GM19452 (cell line): Measurements from ENCODE around the gene RABIF.
"Not testable (repeated sequence)": the region's sequence is repeated elsewhere in the genome, so short reads cannot be mapped to it uniquely, and the experiment has no call there.

Experiments used
- ATAC-seq: cut with Tn5 transposase; IDR thresholded peaks from one replicate; pipeline ENCODE4 v1.9.1; 2021; ENCODE audit not compliant: unreplicated experiment

RABIF gene

GRCh38 chr1:202888531-202889360 lies at the start of gene RABIF:
Gene RABIF, minus strand, starts transcription at chr1:202889149. Its CDS starts 51 bp downstream, at chr1:202889098.
- ATAC-seq = peak; percentile 89

DNA sequence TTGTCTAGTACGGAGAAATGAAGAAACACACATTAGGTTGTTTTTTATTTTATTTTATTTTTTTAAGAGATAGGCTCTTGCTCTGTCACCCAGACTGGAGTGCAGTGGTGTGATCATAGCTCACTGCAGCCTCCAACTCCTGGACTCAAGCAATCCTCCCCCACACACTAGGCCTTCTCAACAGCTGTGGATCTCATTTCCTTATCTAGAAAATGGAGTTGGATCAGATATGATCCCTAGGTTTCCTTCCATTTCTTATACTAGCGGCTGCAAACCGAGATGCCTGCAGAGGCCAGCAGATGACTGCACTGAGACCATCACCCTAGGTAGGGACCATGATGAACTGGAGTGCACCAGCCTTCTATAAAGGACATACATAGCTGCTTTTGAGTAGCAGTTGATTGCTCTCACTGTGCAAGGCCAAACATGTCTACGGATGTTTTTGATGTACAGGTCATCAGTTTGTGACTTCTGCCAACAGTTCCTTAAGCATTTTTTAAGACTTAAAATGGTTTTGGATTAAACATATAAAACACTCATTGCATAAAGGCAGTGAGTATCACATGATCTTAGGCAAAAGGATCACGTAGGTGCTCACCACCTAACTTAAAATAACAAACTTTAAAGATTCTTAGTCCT lies 49.5 kb upstream of the RABIF start:
- ATAC-seq = no peak

- ATAC-seq = not testable (repeated sequence)
Measured at GRCh38 chr1:202936409-202936808, 47.5 kb upstream of the RABIF start.

- no peak for ATAC-seq
Measured at GRCh38 chr1:202935844-202936243, 46.9 kb upstream of the RABIF start.

- ATAC-seq = no peak
Measured at GRCh38 chr1:202934755-202935154, 45.8 kb upstream of the RABIF start.

GRCh38 chr1:202932476-202932875 lies 43.5 kb upstream of the RABIF start:
- ATAC-seq = no peak

- peak; percentile 90 for ATAC-seq
Measured at GRCh38 chr1:202926581-202927491, 37.9 kb upstream of the RABIF start, which contains the start of gene KLHL12. Gene KLHL12, minus strand, starts transcription at chr1:202927234. Its CDS starts 2,072 bp downstream, at chr1:202925162.

- ATAC-seq = no peak
Measured at GRCh38 chr1:202923533-202923932, 34.6 kb upstream of the RABIF start.

- ATAC-seq = no peak
Measured at GRCh38 chr1:202919615-202920014, 30.7 kb upstream of the RABIF start.

GRCh38 chr1:202915146-202915545 lies 26.2 kb upstream of the RABIF start:
- no peak for ATAC-seq

DNA sequence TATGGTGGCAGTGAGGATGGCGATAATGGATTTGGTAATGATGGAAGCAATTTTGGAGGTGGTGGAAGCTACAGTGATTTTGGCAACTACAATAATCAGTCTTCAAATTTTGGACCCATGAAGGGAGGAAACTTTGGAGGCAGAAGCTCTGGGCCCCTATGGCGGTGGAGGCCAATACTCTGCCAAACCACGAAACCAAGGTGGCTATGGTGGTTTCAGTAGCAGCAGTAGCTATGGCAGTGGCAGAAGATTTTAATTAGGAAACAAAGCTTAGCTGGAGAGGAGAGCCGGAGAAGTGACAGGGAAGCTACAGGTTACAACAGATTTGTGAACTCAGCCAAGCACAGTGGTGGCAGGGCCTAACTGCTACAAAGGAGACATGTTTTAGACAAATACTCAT lies 23.5 kb upstream of the RABIF start:
- ATAC-seq = not testable (repeated sequence)

DNA sequence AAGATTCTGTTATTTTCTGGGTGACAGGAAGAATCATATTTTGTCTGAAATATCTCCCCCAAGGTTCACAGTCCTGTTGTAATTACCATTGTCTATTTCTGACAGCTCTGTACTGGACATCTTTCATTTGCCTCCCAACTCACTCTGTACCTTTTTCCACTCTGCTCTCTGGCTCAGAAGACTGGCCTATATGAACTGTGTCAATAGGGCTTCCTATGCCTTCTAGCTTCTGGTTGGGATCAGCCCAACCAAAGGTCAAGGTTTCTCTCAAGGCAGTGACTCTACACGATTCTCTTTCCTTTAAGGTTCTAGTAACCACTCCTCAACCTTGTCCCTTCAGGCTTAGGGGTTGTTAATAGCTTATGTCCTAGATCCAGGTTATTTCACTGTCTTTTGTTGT lies 20.5 kb upstream of the RABIF start:
- no peak for ATAC-seq

GRCh38 chr1:202908998-202909397 lies 20.0 kb upstream of the RABIF start:
- no peak for ATAC-seq

- ATAC-seq = no peak
Measured at GRCh38 chr1:202905331-202905730, 16.4 kb upstream of the RABIF start.

DNA sequence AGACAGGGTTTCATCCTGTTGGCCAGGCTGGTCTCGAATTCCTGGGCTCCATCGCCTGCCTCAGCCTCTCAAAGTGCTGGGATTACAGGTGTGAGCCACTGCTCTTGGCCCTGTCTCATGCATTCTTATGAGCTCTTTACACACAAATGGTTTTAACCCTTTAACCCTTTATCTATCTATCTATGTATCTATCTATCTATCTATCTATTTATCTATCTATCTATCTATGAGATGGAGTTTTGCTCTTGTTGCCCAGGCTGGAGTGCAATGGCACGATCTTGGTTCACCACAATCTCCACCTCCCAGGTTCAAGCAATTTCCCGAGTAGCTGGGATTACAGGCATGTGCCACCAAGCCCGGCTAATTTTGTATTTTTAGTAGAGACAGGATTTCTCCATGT lies 14.9 kb upstream of the RABIF start:
- not testable (repeated sequence) for ATAC-seq

GRCh38 chr1:202901555-202901954 lies 12.6 kb upstream of the RABIF start:
- ATAC-seq = no peak

DNA sequence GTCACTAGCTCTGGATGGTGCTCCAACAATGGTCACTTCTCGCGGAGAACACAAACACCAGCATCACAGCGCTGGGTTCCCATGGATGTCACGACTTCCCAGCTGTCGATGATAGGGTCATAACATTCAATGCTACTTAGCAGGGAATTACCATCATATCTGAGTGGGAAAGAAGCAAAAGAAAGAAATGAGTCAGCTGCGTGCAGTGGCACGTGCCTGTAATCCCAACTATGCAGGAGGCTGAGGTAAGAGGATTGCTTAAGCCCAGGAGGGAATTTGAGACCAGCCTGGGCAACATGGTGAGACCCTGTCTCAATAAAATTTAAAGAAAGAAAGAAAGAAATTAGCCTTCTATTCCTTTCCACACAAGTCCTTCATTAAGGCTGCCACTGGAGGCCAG lies 3.6 kb upstream of the RABIF start:
- no peak for ATAC-seq

DNA sequence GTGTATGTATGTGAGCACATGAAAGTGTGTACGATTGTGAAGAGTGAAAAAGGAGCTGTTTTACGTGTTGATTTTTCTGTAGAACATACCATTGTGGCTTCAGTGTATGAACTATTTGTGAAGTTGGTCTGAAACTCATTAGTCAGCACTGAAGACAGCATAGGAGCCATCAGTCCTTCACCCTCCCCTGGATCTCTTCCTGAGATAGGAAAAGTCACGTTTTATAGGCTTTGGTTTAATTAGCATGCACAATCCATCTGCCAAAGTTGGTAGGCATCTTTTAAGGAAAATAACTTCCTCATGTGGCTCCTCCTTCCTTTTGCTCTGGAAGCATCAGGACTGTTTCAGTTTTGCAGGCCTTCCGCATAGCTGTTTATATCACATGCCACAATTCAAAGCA lies 1.4 kb upstream of the RABIF start:
- ATAC-seq = no peak

GRCh38 chr1:202888221-202888530 lies 773 bp downstream of the RABIF start:
- ATAC-seq = no peak

DNA sequence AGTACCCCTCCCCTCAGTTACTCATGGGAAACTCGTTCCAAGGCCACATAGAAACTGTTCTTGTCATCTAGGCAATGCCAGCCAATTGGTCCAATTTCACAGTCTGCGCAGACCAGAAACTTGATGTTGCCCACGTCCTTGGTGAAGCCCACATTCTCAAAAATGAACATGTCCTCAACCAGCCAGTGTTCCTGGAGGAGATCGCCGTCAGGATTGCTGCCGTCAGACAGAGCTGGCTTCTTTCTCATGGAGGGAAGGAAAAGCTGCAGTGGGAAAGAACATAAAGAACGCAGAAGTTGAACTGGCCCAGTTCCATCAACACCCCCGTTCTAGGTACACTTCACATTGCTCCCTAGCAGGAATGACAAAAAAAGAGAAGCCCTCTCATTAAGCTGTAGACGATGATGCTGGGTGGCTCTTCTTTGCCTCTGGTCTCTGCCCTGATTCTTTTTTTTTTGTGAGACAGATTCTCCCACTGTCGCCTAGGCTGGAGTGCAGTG lies 7.9 kb downstream of the RABIF start:
- no peak for ATAC-seq

- ATAC-seq = no peak
Measured at GRCh38 chr1:202880062-202880461, 8.9 kb downstream of the RABIF start.
